NCI-H510A (cell line): ENCODE data around the gene MLXIPL.
"Not testable (repeated sequence)": the region's sequence is repeated elsewhere in the genome, so short reads cannot be mapped to it uniquely, and the experiment has no call there.

Experiments used
- DNase-seq: peaks from one replicate; lab custom pipeline; 2025; lab: John Stamatoyannopoulos, UW

MLXIPL gene

GRCh38 chr7:73612598-73613269 is 11.6 kb downstream of the MLXIPL start:
- DNase-seq: no peak

GRCh38 chr7:73611017-73611555 is 13.2 kb downstream of the MLXIPL start:
- DNase-seq: no peak

- DNase-seq: no peak
Measured at GRCh38 chr7:73610105-73610504, 14.2 kb downstream of the MLXIPL start.

GRCh38 chr7:73607692-73607983 is 16.7 kb downstream of the MLXIPL start:
- DNase-seq: not testable (repeated sequence)

- DNase-seq: no peak
Measured at GRCh38 chr7:73606801-73607691, 17.3 kb downstream of the MLXIPL start.

GRCh38 chr7:73605601-73606220 is 18.6 kb downstream of the MLXIPL start:
- no peak for DNase-seq

GRCh38 chr7:73602721-73603651 is 21.3 kb downstream of the MLXIPL start:
- DNase-seq: no peak

GRCh38 chr7:73599916-73600315 is 24.4 kb downstream of the MLXIPL start:
- no peak for DNase-seq

GRCh38 chr7:73599151-73599882 is 25.0 kb downstream of the MLXIPL start:
- no peak for DNase-seq

- no peak for DNase-seq
Measured at GRCh38 chr7:73597978-73598782, 26.1 kb downstream of the MLXIPL start.

- DNase-seq: no peak
Measured at GRCh38 chr7:73596191-73597065, 27.9 kb downstream of the MLXIPL start.

GRCh38 chr7:73595358-73595757 is 29.0 kb downstream of the MLXIPL start:
- no peak for DNase-seq

- no peak for DNase-seq
Measured at GRCh38 chr7:73593207-73594045, 30.9 kb downstream of the MLXIPL start.

- DNase-seq: no peak
Measured at GRCh38 chr7:73586911-73587310, 37.4 kb downstream of the MLXIPL start.

GRCh38 chr7:73585196-73585595 is 39.1 kb downstream of the MLXIPL start:
- no peak for DNase-seq

- DNase-seq: no peak
Measured at GRCh38 chr7:73582664-73583202, 41.6 kb downstream of the MLXIPL start.

- DNase-seq: not testable (repeated sequence)
Measured at GRCh38 chr7:73581006-73581405, 43.3 kb downstream of the MLXIPL start.
